ENCODE measurements around the gene SBF2. TPM values are rescaled to one million over a fixed set of nuclear protein-coding genes. Genes with fewer than 3 reads are reported as not detected.

Gene SBF2
- total RNA-seq, 1 experiment from 2014 or later: 23.1 TPM

DNA sequence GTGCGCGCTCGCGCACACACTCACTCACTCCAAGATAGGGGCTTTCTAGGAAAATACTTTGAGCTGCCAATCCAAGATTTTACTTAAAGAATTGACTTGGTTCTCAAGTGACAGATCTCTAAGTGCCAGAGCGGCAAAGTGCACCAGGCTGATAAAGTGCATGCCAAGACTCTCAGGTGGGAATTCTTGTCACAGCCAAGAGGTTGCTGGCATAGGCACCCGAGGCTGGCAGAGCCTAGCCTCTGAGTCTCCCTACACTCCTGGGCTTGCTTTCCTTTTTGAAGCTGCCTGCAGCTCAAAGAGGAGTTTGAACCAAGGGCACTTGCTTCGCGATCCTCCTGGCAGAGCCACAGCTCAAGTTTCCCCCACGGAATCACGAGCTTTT is 8.3 kb upstream of the SBF2 start:
- no peak for DNase-seq (ENCODE audit: low read depth)

DNA sequence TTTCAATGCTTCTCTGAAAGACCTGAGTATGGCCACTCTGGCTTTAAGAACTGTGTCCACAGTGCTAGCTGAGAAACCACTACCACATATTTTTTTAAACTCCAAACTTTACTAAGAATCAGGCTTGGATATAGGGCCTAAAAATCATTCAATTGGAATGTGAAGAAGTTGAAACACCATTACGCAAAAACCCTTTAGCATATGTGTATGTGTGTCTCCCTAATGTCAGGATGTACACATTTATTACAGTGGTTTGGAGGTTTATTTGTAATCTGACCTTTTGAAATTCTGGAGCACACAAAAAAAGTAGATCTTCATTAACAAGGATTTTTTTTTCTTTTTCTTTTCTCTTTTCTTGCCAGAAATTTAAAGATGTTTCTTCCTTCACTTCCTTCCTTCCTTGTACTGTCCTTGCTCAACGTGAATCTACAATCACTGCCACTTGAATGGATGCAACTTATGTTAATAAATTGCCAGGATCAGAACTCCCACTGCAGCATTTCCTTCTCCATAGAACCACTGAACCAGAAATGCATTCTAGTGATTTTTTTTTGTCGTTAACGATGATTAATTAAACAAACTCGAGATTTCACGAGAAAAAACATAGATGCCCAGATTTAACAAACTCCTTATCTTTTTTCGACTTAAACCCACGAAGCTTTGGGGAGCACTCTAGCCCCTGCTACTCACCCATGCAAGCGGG is 7.8 kb upstream of the SBF2 start:
- peak; percentile 73 for DNase-seq (ENCODE audit: low read depth)

DNA sequence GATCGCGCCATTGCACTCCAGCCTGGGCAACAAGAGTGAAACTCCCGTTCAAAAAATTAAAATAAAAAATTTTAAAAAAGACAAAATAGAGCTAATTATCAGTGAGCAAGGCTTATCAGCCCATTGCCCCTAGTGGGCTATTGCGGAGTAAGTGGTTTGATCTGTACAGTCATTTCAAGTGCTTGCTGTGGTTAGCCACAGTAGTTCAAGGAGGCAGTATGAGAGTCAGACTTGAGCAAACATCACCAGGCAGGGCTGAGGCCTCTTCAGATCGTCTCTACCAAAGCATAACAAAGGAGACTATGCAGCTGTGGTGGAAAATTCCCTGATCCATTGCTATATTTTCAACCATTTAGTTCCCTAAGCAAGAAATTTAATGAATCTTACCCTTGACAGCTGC is 4.3 kb upstream of the SBF2 start:
- peak; percentile 90 for DNase-seq (ENCODE audit: low read depth)

DNA sequence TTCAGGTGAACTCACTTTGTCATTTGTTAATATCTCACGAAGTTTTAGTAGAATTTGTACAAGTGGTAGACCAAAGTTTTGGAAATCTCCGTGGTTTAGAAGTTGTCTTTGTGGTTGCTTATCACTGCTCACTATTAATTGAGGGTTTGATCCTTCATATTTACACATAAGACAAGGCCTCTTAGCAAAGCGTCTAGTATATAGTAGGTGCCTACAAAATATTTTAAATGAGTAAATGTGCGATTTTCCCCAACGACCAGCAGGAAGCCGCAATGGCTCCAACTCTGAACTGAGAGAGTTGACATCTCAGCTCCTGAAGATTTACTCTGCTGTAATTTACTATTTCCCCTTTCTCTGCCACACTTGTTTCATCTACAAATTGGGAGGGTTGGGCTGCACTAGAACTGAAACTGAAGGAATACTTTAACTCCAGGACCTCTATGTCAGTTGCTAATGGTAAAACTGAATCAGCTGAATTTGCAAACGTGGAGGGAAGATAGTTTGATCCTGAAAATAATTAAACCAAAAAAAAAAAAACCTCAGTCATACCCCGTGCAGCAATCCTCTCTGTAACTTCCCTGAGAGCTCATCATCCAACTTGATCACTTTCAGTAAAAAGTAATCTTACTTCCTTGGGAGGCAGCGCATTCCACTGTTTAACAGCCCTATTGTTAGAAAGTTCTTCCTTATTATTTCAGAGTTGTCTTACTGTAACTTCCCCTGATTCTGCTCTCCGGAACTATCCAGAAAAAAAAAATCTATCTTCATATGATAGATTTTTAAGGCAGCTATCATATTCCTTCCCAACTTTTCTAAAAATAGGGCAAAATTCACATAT is 1.3 kb upstream of the SBF2 start:
- DNase-seq (ENCODE audit: low read depth): no peak

DNA sequence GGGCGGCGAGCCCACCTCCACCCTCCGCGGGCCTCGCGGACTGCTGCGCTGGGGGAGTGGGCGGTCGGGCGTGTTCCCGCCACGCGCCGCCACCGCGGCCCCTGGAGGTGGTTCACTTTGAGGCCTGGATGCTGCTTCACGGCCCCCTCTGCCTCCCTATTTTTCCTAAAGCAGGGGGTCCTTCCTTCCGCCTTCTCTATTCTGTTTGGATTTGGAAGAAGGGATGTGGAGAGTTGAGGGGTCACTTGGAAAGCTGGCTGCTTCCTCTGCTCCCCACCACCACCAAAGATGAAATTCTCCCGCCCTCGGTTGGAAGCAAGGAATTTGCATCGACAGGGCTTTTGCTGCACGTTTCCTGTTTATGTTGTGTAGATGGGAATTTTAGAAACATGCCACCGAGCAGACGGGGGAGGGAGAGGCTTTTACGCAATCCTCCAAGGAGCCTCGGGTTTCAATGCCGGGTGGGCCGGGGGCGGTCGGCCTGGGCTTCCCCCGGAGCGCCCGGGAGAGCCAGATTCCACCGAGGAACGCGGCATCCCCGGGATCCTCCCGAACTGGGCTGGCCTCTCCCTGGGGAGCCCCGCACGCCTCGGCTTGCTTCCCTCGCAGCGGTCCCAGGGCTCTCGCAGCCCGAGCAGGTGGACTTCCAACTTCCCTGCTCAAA is 403 bp upstream of the SBF2 start:
- no peak for DNase-seq (ENCODE audit: low read depth)

DNA sequence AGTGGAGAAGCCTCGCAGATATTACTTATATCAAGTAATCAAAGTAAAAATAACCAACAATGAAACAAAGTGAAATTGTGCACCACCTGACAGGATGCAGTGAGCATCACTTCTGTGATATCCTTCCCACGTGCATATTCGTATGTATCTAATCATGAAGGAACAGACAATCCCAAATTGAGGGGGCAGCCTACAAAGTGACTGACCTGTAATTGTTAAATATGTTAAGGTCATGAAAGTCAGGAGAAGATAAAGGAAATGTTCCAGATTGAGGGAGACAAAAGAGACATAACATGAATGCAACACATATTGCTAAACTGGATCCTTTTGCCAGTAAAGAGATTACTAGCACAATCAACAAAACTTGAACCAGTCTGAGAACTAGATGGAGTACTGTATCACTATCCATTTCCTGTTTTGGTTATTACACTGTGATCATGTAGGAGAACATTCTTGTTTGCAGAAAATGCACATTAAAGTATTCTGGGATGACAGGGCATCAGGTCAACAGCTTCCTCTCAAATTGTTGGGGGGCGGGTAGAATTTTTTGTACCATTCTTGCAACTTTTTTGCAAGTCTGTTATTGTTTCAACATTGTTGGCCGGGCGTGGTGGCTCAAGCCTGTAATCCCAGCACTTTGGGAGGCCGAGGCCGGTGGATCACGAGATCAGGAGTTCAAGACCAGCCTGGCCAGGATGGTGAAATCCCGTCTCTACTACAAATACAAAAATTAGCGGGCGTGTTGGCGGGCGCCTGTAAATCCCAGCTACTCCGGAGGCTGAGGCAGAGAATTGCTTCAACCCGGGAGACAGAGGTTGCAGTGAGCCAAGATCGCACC is 2.0 kb downstream of the SBF2 start:
- DNase-seq (ENCODE audit: low read depth): no peak

DNA sequence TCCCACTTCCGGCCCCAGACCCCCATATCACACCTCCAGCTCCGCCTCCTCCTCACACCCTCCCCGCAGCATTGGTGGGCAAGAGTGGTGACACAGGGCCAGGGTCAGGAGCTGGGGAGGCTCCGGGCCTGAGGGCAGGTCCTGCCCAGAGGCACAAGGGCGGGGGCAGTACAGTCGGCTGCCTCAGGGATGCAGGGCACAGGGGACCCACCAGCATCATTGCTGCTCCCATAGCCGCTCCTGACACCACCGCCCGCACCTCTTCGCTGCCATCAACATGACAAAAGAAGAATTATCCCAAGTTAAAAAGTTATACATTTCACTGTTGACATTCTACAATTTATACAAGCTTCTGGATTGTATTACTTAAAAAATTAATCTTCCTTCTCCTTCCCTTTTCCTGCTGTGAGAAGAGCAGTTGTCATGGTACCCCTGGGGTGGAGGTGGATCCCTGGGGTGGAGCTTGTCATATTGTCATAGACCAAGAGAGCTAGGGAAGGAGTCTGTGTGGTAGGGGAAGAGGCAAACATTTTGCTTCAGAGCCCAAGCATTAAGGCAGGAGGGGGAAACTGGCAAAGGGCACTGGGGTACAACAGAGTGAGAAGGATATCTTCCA is 4.1 kb downstream of the SBF2 start:
- no peak for DNase-seq (ENCODE audit: low read depth)

DNA sequence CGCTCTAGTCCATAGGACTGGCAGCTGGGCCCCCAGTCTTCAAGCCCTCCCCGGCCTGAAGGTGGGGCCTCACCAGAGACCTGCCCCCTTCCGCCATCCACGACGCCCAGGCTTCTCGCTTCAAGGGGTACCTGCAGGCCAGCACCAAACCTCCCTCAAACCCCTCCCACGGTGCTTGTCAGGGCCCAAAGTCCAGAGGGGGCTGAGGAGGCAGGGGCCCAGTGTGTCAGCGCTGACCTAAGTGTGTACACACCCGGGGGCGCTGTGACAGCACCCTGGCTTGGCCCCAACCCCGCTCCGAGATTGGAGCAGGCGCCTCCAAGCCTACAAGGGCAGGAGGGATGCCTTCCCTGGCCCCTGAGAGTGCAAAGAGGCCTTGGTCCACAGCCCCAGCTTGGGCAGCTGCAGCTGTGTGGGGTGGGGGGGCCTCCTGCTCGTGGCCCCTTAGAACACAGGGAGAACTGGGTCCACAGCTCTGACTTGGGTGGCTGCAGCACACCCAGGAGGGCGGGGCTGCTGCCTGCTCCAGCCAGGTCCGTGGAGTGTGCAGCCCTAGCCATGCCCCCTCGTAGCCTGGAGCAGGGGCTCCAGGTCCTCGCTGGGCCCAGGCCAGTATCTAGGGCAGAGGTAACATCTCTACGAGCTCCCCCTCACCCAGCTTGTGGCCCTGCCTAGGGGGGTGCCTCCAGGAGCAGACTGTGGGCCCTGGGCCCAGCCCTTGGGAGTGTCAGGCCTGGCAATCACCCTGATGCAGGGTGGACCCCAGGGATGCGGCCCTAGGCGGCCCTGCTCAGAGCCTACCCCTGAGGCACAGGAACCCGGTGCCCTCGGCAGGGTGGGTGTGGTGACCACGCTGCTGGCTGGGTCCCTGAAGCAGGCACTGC is 4.9 kb downstream of the SBF2 start:
- DNase-seq (ENCODE audit: low read depth): no peak

DNA sequence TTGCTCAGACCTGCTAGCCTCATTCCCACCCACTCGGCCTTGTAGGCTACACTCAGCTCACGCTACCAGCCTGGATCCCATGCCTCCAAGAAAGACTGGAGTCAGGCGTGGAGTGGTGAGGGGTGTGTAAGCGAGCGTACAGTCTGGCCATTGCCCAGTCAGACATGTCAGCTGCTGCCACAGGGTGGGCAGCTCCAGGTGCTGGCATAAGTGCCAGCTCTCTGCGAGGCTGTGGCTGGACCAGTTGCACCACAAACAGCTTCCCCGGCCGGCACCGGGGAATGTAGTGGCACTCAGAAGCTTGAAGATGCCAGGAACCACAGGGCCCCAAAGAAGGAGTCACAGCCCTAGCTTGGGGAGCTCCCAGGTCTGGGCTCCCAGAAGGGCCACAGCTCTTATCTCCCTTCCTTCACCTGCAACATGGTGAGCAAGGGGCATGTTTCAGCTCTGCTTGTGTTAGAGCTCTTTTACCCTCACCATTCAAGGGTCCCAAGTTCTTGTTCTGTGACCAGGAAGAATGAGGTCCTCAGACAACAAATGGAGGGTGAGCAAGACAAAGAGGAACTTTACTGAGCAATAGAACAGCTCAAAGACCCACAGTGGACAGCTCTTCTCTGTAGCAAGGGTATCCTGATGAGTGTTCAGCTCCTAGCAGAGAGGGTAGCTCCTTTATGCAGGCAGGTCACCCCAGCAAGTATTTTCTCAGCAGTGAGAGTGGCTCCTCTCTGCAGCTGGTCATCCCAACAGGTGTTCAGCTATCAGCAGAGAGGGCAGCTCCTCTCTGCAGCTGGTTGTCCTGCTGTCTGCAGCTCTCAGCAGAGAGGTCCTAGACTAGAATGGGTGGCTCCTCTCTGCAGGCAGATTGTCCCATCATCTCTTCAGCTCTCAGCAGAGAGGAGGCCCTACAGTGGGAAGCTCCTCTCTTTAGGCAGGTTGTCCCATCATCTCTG is 6.0 kb downstream of the SBF2 start:
- DNase-seq (ENCODE audit: low read depth): no peak

DNA sequence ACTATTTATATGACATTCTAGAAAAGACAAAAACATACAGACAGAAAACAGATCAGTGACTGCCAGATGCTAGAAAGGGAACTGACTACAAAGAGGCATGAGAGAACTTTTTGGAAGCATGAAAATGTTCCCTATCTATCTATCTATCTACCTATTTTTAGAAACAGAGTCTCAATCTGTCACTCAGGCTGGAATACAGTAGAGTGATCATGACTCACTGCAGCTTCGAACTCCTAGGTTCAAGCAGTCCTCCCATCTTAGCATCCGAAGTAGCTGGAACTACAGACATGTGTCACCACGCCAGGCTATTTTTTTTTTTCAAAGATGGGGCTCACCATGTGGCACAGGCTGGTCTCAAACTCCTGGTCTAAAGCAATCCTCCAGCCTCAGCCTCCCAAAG is 6.9 kb downstream of the SBF2 start:
- DNase-seq (ENCODE audit: low read depth): no peak

DNA sequence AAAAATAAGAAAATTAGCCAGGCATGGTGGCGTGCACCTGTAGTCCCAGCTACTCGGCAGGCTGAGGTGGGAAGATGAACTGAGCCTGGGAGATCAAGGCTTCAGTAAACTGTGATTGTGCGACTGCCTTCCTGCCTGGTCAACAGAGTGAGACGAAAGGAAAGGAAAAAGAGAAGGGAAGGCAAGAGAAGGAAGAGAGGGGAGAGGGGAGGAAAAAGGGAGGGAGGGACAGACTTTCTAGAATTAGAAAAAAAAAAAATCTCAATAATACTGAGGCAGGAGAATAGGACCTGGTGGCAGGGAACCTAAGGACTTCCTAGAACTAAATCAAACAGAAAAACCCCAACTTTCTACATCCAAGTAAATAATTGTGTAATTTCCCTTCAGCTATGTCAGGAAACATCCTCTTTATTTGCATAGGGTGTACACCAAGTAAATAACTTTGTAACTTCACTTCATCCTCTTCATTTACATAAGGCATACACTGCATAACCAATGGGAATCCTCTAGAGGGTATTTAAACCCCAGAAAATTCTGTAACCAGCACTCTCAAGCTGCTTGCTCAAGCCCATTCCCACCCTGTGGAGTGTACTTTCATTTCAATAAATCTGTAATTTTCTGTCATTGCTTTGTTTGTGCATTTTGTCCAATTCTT is 8.7 kb downstream of the SBF2 start:
- DNase-seq (ENCODE audit: low read depth): no peak

DNA sequence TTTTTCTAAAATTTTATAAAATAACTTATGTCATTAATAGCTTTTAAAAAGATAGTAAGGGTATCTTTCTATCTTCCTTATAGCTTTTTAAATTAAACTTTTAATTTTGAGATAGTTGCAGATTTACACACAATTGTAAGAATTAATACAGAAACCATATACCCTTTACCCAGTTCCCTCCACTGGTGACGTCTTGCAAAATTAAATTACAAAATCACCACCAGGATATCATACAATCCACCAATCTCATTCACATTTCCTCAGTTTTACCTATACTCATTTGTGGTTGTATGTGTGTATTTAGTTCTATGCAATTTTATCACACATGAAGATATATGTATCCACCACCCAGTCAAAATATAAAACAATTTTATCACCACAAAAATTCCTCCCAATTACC is 10.0 kb downstream of the SBF2 start:
- DNase-seq (ENCODE audit: low read depth): no peak

DNA sequence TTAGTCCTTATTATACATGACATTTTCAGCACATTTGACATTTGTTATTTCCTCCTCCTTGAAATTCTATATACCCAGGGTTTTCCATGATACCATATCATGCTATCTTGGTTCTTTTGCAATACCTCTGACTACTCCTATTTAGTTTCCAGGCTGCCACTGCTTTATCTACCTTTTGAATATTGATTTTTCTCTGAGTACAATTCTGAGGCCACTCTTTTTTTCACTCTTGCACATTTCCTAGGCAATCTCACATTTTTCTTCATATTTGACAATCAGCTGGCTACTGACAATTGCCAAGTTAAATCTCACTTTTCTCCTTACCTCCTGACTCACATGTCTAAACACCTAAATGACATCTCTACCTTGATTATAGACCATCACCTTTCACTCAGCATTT is 11.9 kb downstream of the SBF2 start:
- DNase-seq (ENCODE audit: low read depth): no peak

DNA sequence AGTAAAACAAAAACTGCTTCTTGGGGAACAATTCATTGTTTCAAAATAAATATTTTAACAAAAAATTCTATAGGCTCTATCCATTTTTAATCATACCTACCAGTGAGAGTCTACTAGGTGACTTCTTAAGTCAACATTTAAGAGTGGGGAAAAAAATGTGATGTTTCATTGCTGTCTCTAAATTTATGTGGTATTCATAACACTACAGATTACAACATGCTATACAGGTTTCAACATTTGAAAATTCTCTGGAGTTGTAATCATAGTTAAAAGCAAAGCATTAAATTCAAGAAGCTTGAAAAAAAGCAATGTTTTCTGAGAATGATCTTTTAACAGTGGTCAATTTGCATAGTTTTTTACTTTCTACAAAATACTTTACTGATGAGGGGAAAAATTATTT is 18.3 kb downstream of the SBF2 start:
- DNase-seq (ENCODE audit: low read depth): no peak

DNA sequence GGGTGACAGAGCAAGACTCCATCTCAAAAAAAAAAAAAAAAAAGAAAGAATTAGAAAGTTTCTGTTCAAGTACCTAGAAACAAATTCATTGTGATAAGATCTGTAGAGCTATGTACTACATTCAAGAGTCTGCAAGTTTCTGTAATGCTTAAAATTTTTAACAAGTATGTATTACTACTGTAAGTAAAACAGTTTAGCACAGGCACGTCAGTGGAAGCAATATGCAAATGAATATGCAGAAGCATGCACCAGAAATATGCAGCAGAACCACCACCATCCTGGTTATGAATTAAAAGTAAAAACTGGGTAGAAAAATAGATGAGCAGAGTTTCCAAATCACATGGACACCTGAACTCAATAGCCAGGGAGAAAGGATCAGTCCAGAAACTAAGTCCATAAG is 19.3 kb downstream of the SBF2 start:
- no peak for DNase-seq (ENCODE audit: low read depth)

DNA sequence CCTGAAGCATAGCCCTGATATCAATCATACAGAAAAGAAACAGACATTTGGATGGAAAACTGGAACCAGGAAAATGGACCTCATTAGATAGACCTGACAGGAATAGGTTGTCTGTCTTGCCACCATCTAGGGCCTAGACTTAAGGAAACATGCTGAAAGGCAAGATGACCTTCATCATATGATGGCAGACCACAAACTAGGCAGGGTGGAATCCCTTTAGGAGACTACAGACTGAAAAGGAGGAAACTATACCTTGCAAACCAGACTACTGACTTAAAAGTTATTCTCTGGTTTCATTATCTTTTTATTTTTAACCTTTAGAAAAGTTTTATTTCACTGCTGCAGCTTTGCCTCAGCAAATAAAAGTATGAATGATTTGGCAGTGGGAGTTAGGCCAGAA is 20.3 kb downstream of the SBF2 start:
- DNase-seq (ENCODE audit: low read depth): no peak

DNA sequence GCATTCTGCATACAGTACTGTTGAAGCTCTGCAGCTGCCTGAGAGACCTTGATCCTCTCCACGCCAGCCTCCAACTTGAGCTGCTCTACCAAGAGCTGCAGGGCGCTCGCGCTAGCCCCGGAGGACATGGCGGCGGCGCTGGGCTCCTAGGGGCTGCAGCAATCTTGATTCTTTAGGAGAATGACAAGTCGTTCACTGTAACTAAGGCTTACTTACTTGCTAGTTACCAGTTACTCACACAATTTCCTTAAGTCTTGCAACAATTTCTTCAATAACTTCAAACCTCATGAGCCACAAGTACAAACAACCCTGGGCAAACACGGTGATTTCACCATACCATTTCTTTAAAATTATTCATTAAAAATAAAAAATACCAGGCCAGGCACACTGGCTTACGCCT is 21.9 kb downstream of the SBF2 start:
- no peak for DNase-seq (ENCODE audit: low read depth)

DNA sequence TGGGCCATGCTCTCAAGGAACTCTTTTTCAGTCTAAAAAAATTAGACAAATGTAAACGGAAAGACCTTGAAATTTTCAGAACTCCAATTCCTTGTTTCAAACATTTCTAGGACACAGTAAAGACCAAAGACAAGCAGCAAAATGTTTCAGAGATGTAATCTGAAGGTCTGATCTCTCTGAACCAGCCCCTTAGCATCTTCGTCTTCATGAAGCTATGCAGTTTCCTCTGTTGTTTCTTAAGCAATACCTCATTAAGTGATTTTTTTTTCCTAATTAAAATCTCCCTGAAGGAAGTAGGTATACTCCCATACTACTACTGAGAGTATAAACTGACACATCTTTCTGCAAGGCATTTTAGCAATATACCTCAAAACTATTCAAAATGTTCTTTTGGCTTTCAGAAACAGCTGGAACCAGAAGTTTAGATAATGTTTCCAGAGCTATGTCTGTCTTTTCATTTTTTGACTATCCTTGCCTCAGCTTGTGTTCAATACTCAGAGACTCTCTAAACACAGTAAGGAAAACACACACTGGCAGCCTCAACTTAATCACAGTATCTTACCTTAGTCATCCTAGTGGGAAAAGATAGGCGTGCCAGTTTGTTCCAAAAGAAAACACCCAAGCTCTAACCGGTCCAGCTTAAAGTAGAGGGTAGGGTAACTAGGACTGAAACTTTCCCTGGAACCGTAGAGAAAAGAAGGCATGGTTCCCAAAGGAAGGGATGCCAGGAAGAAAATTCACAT is 25.1 kb downstream of the SBF2 start:
- no peak for DNase-seq (ENCODE audit: low read depth)

Data from HT1080 (cell line).